ENCODE data around the gene CES2. TPM values are rescaled to one million over a fixed set of nuclear protein-coding genes. Genes with fewer than 3 reads are reported as not detected.
"Not testable (repeated sequence)": the region's sequence is repeated elsewhere in the genome, so short reads cannot be mapped to it uniquely, and the experiment has no call there.

CES2 gene
- total RNA-seq, 1 experiment from 2014 or later, result 35.4 TPM

DNA sequence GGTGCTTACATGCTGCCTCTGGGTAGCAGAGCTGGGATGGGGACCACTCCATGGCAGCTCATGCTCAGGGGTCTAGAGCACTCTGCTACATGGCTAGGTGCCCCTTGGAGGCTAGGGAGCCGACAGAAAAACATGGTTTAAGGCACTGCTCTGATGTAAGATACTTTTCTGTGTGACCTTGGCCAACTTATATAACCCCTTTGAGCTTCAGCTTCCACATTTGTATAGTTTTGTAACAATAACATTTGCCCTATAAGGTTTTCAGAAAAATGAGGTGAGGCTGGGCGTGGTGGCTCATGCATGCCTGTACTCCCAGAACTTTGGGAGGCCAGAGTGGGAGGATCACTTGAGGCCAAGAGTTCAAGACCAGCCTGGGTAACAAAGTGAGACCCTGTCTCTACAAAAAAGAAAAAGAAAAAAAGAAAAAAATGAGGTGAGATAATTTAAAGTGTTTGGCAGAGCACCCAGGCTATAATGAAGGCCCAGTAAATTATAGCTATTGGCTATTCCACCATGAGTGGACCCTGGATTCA, 56.3 kb downstream of the CES2 start:
- Histone ChIP-seq H2AFZ (ENCODE audit: low read depth, low read length, poor library complexity, severe bottlenecking) (no peak overlapping the region), H3K27me3 (ENCODE audit: insufficient read depth, low read length) (no peaks in the 10 kb centered on the region), H3K9me3 (ENCODE audit: control insufficient read depth in 1 of 2, insufficient read depth in 1 of 2, low read depth in 1 of 2, low read length in 2 of 2) (no peaks in the 10 kb centered on the region), H3K36me3 (ENCODE audit: control insufficient read depth in 1 of 2, insufficient read depth in 2 of 2, low read length in 2 of 2) (no peaks in the 10 kb centered on the region), H3K79me2 (ENCODE audit: insufficient read depth, low read length) (no peaks in the 10 kb centered on the region), H3K4me1 (ENCODE audit: control insufficient read depth in 1 of 2, insufficient read depth in 2 of 2, low read length in 2 of 2) (peaks cover 0 to 6% of the 10 kb centered on the region in 2 experiments; a peak in 1 of 4 replicates), H3K27ac (ENCODE audit: low read depth, low read length) (no peak overlapping the region), H3K4me2 (ENCODE audit: low read length) (no peak overlapping the region), H3K9me2 (ENCODE audit: insufficient read depth) (no peaks in the 10 kb centered on the region), H3K9ac (ENCODE audit: low read length) (no peak overlapping the region), H4K20me1 (ENCODE audit: insufficient read depth) (no peaks in the 10 kb centered on the region), H3K4me3 (replicated peaks in 1 of 2; ENCODE audit: low read depth in 1 of 2, low read length in 2 of 2) (no peak overlapping the region)
- ChIA-PET POLR2A (no interaction called here), CTCF (no interaction called here), RAD21 (ENCODE audit: low non-redundant PET in 1 of 2, low total read pairs in 2 of 2, uncharacterized antibody in 2 of 2, unreplicated experiment in 2 of 2) (no interaction called here)
- DNase-seq (ENCODE audit: low read depth, low spot score) (no peak), ATAC-seq (no peak)
- TF ChIP-seq ZFX (IDR thresholded peaks at IDR 0.05) (no peak), RAD21 (IDR thresholded peaks at IDR 0.05; ENCODE audit: low read depth) (no peak), ZNF274 (IDR thresholded peaks at IDR 0.05; ENCODE audit: low read depth, low read length) (no peak), TCF7L2 (IDR thresholded peaks at IDR 0.05; ENCODE audit: borderline replicate concordance, extremely low read depth, insufficient read depth, insufficient read length) (no peak), FOSL1 (IDR thresholded peaks at IDR 0.05; ENCODE audit: low read depth) (no peak), CBX3 (IDR thresholded peaks at IDR 0.05; ENCODE audit: low read depth) (no peak), SIN3A (IDR thresholded peaks at IDR 0.05; ENCODE audit: low read depth) (no peak), POLR2A (IDR thresholded peaks at IDR 0.05; ENCODE audit: borderline replicate concordance, extremely low read depth, insufficient read depth, insufficient read length) (no peak), EZH2phosphoT487 (IDR thresholded peaks at IDR 0.05; ENCODE audit: borderline replicate concordance) (no peak), JUND (IDR thresholded peaks at IDR 0.05) (no peak), POLR2AphosphoS5 (IDR thresholded peaks at IDR 0.05; ENCODE audit: low read depth, low read length) (no peak)
- TF ChIP-seq, protein P1, sequence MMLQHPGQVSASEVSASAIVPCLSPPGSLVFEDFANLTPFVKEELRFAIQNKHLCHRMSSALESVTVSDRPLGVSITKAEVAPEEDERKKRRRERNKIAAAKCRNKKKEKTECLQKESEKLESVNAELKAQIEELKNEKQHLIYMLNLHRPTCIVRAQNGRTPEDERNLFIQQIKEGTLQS (IDR thresholded peaks at IDR 0.05), result no peak
- TF ChIP-seq, protein P2, sequence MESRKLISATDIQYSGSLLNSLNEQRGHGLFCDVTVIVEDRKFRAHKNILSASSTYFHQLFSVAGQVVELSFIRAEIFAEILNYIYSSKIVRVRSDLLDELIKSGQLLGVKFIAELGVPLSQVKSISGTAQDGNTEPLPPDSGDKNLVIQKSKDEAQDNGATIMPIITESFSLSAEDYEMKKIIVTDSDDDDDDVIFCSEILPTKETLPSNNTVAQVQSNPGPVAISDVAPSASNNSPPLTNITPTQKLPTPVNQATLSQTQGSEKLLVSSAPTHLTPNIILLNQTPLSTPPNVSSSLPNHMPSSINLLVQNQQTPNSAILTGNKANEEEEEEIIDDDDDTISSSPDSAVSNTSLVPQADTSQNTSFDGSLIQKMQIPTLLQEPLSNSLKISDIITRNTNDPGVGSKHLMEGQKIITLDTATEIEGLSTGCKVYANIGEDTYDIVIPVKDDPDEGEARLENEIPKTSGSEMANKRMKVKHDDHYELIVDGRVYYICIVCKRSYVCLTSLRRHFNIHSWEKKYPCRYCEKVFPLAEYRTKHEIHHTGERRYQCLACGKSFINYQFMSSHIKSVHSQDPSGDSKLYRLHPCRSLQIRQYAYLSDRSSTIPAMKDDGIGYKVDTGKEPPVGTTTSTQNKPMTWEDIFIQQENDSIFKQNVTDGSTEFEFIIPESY (IDR thresholded peaks at IDR 0.05; ENCODE audit: extremely low read depth, insufficient replicate concordance, low read length), result no peak
- TF ChIP-seq, protein P3, sequence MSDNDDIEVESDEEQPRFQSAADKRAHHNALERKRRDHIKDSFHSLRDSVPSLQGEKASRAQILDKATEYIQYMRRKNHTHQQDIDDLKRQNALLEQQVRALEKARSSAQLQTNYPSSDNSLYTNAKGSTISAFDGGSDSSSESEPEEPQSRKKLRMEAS (IDR thresholded peaks at IDR 0.05), result no peak
- intact Hi-C loops (cut with micrococcal nuclease), result no loop called here
- BruUV-seq (replicated peaks), result no TSS peak

DNA sequence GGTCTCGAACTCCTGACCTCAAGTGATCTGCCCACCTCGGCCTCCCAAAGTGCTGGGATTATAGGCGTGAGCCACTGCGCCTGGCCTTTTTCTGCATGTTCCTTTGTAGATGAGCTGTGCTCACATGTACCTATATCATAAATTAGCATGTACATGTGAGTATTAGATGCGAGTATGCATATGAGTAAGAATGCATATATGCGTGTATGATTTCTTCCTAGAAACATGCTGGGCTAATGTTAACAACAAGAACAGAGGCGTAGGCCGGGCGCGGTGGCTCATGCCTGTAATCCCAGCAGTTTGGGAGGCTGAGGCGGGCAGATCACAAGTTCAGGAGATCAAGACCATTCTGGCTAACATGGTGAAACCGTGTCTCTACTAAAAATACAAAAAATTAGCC, 58.2 kb downstream of the CES2 start:
- H3K9me3 ChIP-seq (ENCODE audit: control insufficient read depth in 1 of 2, insufficient read depth in 1 of 2, low read depth in 1 of 2, low read length in 2 of 2); POLR2A ChIA-PET; CTCF ChIA-PET; H3K36me3 ChIP-seq (ENCODE audit: control insufficient read depth in 1 of 2, insufficient read depth in 2 of 2, low read length in 2 of 2); H2AFZ ChIP-seq (ENCODE audit: low read depth, low read length, poor library complexity, severe bottlenecking); RAD21 ChIA-PET (ENCODE audit: low non-redundant PET in 1 of 2, low total read pairs in 2 of 2, uncharacterized antibody in 2 of 2, unreplicated experiment in 2 of 2); BruUV-seq (replicated peaks); H3K4me2 ChIP-seq (ENCODE audit: low read length); DNase-seq (ENCODE audit: low read depth, low spot score); ATAC-seq; H3K79me2 ChIP-seq (ENCODE audit: insufficient read depth, low read length); H3K9me2 ChIP-seq (ENCODE audit: insufficient read depth); H3K4me3 ChIP-seq (replicated peaks in 1 of 2; ENCODE audit: low read depth in 1 of 2, low read length in 2 of 2); H4K20me1 ChIP-seq (ENCODE audit: insufficient read depth); intact Hi-C loops (cut with micrococcal nuclease); H3K4me1 ChIP-seq (ENCODE audit: control insufficient read depth in 1 of 2, insufficient read depth in 2 of 2, low read length in 2 of 2); H3K9ac ChIP-seq (ENCODE audit: low read length); H3K27ac ChIP-seq (ENCODE audit: low read depth, low read length); H3K27me3 ChIP-seq (ENCODE audit: insufficient read depth, low read length): not testable (repeated sequence)

All from HCT116 (cell line).